ENCODE measurements around the gene OXER1. TPM values are rescaled to one million over a fixed set of nuclear protein-coding genes. Genes with fewer than 3 reads are reported as not detected.

Gene OXER1
- total and polyA plus RNA-seq, 2 of the 13 experiments (the other 11 are each of a cell fraction or from before 2014, with no cell fraction given), result 8.0 to 9.0 TPM

DNA sequence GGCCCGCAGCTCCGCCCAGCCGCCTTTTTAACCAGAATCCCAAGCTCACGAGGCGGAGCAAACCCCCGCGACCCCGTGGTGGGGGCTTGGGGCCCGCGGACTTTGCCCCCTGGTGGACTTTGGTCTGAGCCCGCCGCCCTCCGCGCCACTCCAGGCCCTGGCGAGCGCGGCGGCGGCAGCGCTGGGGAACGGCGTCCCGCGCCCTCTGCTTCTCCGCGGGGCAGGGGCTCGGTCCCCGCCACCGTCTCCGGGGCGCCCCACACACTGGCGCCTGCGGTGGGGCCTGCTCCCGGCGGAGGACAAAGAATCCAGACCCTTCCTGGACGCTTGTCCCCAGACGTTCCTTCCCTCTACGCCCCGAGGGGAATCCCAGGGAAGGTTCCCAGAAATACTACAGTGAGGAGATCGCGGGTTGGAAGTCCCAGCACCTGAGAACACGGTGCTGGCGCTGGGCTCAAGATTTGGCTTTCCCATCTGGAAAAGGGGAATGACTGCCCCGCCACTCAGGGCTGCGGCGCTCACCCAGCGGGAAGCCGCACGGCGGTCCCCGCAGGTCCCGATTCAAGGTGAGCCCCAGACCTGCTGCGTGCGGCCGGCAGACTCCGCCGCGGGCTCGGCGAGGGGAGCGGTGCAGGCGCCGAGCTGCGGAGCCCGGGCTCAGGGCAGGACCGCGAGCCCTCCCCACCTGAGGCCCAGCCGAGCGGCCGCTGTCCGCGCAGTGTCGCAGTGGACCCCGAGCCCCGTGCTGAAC, 28.8 kb upstream of the OXER1 start, which contains the start of gene HAAO (continued):
- TF ChIP-seq ZNF788 (CRISPR knock-in tag; IDR thresholded peaks at IDR 0.05; ENCODE audit: borderline replicate concordance) (peak; percentile 98), ZFAT (CRISPR knock-in tag; conservative IDR thresholded peaks at IDR 0.05) (peak; percentile 90), DR1 (CRISPR knock-in tag; IDR thresholded peaks at IDR 0.05) (peak; percentile 98), GMEB1 (CRISPR knock-in tag; IDR thresholded peaks at IDR 0.05; ENCODE audit: borderline replicate concordance) (peak; percentile 80; the same call in 1 of the 2 replicates), TBL1XR1 (IDR thresholded peaks at IDR 0.05; ENCODE audit: borderline replicate concordance, low read length, partially characterized antibody) (peak; percentile 84), ZNF75D (CRISPR knock-in tag; IDR thresholded peaks at IDR 0.05; ENCODE audit: borderline replicate concordance) (peak; percentile 64; the same call in 1 of the 2 replicates), SAP130 (CRISPR knock-in tag; IDR thresholded peaks at IDR 0.05; ENCODE audit: low read depth) (peak; percentile 92), RFX3 (CRISPR knock-in tag; IDR thresholded peaks at IDR 0.05) (peak; percentile 50; the same call in 1 of the 2 replicates), KDM3A (CRISPR knock-in tag; IDR thresholded peaks at IDR 0.05; ENCODE audit: low read depth) (peak; percentile 99), ZNF501 (CRISPR knock-in tag; IDR thresholded peaks at IDR 0.05) (peak; percentile 68), AKAP8 (CRISPR knock-in tag; IDR thresholded peaks at IDR 0.05) (peak; percentile 93; the same call in 1 of the 2 replicates), SMYD3 (CRISPR knock-in tag; IDR thresholded peaks at IDR 0.05) (no peak), ZNF660 (CRISPR knock-in tag; IDR thresholded peaks at IDR 0.05; ENCODE audit: borderline replicate concordance, low read depth) (0 out of 2 replicates have a peak, but pooled peaks have one; percentile 23), AHR (CRISPR knock-in tag; IDR thresholded peaks at IDR 0.05) (peak; percentile 89; the same call in 1 of the 2 replicates), SNRNP70 (IDR thresholded peaks at IDR 0.05; ENCODE audit: low read depth, low read length) (no peak), JUND (CRISPR knock-in tag; IDR thresholded peaks at IDR 0.05) (peak; percentile 51; the same call in 1 of the 2 replicates), CCDC6 (CRISPR knock-in tag; IDR thresholded peaks at IDR 0.05) (peak; percentile 98), ZNF282 (IDR thresholded peaks at IDR 0.05; ENCODE audit: partially characterized antibody) (no peak), MYNN (CRISPR knock-in tag; IDR thresholded peaks at IDR 0.05; ENCODE audit: low read depth) (peak; percentile 55)
- TF ChIP-seq, protein P1, sequence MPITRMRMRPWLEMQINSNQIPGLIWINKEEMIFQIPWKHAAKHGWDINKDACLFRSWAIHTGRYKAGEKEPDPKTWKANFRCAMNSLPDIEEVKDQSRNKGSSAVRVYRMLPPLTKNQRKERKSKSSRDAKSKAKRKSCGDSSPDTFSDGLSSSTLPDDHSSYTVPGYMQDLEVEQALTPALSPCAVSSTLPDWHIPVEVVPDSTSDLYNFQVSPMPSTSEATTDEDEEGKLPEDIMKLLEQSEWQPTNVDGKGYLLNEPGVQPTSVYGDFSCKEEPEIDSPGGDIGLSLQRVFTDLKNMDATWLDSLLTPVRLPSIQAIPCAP (CRISPR knock-in tag; IDR thresholded peaks at IDR 0.05; ENCODE audit: low read depth), result peak; percentile 76; the same call in 1 of the 2 replicates
- TF ChIP-seq, protein P2, sequence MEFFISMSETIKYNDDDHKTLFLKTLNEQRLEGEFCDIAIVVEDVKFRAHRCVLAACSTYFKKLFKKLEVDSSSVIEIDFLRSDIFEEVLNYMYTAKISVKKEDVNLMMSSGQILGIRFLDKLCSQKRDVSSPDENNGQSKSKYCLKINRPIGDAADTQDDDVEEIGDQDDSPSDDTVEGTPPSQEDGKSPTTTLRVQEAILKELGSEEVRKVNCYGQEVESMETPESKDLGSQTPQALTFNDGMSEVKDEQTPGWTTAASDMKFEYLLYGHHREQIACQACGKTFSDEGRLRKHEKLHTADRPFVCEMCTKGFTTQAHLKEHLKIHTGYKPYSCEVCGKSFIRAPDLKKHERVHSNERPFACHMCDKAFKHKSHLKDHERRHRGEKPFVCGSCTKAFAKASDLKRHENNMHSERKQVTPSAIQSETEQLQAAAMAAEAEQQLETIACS (CRISPR knock-in tag; IDR thresholded peaks at IDR 0.05), result peak; percentile 71
- TF ChIP-seq, protein P3, sequence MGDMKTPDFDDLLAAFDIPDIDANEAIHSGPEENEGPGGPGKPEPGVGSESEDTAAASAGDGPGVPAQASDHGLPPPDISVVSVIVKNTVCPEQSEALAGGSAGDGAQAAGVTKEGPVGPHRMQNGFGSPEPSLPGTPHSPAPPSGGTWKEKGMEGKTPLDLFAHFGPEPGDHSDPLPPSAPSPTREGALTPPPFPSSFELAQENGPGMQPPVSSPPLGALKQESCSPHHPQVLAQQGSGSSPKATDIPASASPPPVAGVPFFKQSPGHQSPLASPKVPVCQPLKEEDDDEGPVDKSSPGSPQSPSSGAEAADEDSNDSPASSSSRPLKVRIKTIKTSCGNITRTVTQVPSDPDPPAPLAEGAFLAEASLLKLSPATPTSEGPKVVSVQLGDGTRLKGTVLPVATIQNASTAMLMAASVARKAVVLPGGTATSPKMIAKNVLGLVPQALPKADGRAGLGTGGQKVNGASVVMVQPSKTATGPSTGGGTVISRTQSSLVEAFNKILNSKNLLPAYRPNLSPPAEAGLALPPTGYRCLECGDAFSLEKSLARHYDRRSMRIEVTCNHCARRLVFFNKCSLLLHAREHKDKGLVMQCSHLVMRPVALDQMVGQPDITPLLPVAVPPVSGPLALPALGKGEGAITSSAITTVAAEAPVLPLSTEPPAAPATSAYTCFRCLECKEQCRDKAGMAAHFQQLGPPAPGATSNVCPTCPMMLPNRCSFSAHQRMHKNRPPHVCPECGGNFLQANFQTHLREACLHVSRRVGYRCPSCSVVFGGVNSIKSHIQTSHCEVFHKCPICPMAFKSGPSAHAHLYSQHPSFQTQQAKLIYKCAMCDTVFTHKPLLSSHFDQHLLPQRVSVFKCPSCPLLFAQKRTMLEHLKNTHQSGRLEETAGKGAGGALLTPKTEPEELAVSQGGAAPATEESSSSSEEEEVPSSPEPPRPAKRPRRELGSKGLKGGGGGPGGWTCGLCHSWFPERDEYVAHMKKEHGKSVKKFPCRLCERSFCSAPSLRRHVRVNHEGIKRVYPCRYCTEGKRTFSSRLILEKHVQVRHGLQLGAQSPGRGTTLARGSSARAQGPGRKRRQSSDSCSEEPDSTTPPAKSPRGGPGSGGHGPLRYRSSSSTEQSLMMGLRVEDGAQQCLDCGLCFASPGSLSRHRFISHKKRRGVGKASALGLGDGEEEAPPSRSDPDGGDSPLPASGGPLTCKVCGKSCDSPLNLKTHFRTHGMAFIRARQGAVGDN (CRISPR knock-in tag; IDR thresholded peaks at IDR 0.05), result peak; percentile 93
